ENCODE measurements around the gene AWAT2.

Gene AWAT2

DNA sequence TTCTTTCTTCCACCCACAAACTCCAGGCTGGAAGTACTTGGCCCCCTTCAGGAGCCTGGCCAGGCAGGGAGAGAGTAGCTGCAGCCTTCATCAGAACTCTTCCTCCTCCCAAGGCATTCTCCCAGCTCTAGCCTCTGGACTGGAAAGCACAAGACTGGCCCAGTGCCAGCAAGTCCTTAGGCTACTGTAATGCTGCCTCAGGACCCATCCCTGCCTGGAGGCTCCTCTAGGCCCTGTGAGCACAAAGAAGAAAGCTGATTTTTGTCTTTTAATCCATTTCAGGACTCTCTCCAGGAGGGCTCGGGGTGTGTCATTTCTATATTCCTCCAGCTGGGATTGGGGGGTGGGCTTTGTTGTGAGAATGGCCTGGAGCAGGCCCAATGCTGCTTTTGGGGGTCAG lies 10.8 kb downstream of the AWAT2 start:
- H3K4me3 ChIP-seq (ENCODE audit: low read length) = no peak overlapping the region
- H3K36me3 ChIP-seq (ENCODE audit: insufficient read depth, low read depth, low read length) = no peaks in the 10 kb centered on the region
- no peaks in the 10 kb centered on the region for H3K9me3 ChIP-seq (ENCODE audit: insufficient read depth, low read depth, low read length)
- H3K4me1 ChIP-seq (ENCODE audit: insufficient read depth, low read length) = no peaks in the 10 kb centered on the region
- no peak overlapping the region for H3K9ac ChIP-seq (ENCODE audit: low read depth, low read length)
- H3K27me3 ChIP-seq (ENCODE audit: insufficient read depth, low read length) = no peaks in the 10 kb centered on the region
- no peak overlapping the region for H3K27ac ChIP-seq (ENCODE audit: low read length)

DNA sequence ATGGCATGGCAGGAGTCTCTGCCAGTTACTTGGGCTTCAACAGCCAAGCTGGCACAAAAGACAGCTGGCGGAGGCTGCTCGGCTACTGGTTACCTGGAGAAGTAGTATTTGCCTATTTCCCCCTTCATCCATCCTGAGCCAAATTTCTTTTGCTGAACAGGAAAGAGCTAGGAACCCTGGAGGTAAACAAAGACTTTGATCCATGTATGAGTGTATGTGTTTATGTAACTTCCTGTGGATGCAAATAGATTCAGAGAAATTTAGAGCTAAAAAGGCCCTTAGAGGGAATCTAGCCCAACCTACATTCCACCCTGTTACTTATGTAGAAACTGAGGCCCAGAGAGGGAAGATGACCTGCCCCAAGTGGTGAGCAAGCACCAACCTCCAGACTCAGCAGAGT lies 11.2 kb downstream of the AWAT2 start:
- H3K9ac ChIP-seq (ENCODE audit: low read depth, low read length) = no peak overlapping the region
- no peak overlapping the region for H3K27ac ChIP-seq (ENCODE audit: low read length)
- H3K4me1 ChIP-seq (ENCODE audit: insufficient read depth, low read length) = no peaks in the 10 kb centered on the region
- no peaks in the 10 kb centered on the region for H3K9me3 ChIP-seq (ENCODE audit: insufficient read depth, low read depth, low read length)
- H3K4me3 ChIP-seq (ENCODE audit: low read length) = no peak overlapping the region
- H3K36me3 ChIP-seq (ENCODE audit: insufficient read depth, low read depth, low read length) = no peaks in the 10 kb centered on the region
- no peaks in the 10 kb centered on the region for H3K27me3 ChIP-seq (ENCODE audit: insufficient read depth, low read length)

- no peak overlapping the region for H3K27ac ChIP-seq (ENCODE audit: low read length)
- no peaks in the 10 kb centered on the region for H3K27me3 ChIP-seq (ENCODE audit: insufficient read depth, low read length)
- H3K4me1 ChIP-seq (ENCODE audit: insufficient read depth, low read length) = no peaks in the 10 kb centered on the region
- no peak overlapping the region for H3K4me3 ChIP-seq (ENCODE audit: low read length)
- H3K9ac ChIP-seq (ENCODE audit: low read depth, low read length) = no peak overlapping the region
- H3K36me3 ChIP-seq (ENCODE audit: insufficient read depth, low read depth, low read length) = no peaks in the 10 kb centered on the region
- H3K9me3 ChIP-seq (ENCODE audit: insufficient read depth, low read depth, low read length) = no peaks in the 10 kb centered on the region
These were observed 15.1 kb downstream of the AWAT2 start for GRCh38 chrX:70034646-70035045.

- no peaks in the 10 kb centered on the region for H3K27me3 ChIP-seq (ENCODE audit: insufficient read depth, low read length)
- H3K36me3 ChIP-seq (ENCODE audit: insufficient read depth, low read depth, low read length) = no peaks in the 10 kb centered on the region
- no peak overlapping the region for H3K27ac ChIP-seq (ENCODE audit: low read length)
- no peaks in the 10 kb centered on the region for H3K4me1 ChIP-seq (ENCODE audit: insufficient read depth, low read length)
- no peak overlapping the region for H3K9ac ChIP-seq (ENCODE audit: low read depth, low read length)
- H3K4me3 ChIP-seq (ENCODE audit: low read length) = no peak overlapping the region
- H3K9me3 ChIP-seq (ENCODE audit: insufficient read depth, low read depth, low read length) = no peaks in the 10 kb centered on the region
These were observed 16.2 kb downstream of the AWAT2 start for GRCh38 chrX:70033348-70034051.

DNA sequence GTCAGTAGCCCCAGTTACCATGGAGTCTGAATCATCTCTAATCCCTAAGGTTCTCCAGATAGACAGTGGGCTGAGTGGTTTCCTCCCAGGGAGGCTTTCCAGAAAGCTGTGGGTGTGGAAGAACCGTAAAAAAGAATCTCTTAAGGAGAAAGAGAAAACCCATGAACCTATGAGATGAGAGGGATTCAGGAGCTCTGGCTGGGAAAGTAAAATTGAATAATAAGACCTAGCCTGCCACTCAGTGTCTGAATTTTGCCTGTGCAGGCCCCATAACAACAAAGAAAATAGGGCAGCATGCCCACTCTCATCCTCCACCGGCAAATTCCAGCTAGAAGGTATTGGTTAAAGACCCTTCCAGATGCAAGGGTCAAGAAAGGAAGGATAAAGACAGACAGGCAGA lies 16.9 kb downstream of the AWAT2 start:
- no peaks in the 10 kb centered on the region for H3K4me1 ChIP-seq (ENCODE audit: insufficient read depth, low read length)
- H3K9ac ChIP-seq (ENCODE audit: low read depth, low read length) = no peak overlapping the region
- no peak overlapping the region for H3K27ac ChIP-seq (ENCODE audit: low read length)
- H3K27me3 ChIP-seq (ENCODE audit: insufficient read depth, low read length) = no peaks in the 10 kb centered on the region
- H3K4me3 ChIP-seq (ENCODE audit: low read length) = no peak overlapping the region
- H3K36me3 ChIP-seq (ENCODE audit: insufficient read depth, low read depth, low read length) = no peaks in the 10 kb centered on the region
- H3K9me3 ChIP-seq (ENCODE audit: insufficient read depth, low read depth, low read length) = no peaks in the 10 kb centered on the region

DNA sequence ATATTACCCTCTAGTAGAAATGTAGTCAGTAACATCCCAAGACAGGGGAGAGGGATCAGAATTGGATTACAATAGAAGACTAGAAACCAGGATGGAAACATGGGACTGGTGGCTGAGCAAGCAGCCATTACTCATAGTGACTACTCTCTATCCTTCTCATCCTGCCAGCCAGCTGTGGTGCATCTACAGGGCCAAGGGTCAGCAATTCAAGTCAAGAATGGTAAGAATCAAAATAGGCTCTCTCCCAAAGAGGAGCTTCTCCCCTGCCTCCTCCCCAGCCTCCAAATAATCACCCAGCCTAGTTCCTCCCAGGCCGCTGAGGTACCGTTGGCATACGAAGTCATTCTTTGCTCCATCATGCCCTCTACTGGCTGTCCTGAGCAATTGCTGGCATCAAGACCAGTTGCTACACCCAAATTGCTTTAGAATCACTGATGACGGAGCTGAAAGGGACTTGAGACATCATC lies 19.4 kb downstream of the AWAT2 start:
- no peaks in the 10 kb centered on the region for H3K4me1 ChIP-seq (ENCODE audit: insufficient read depth, low read length)
- H3K27me3 ChIP-seq (ENCODE audit: insufficient read depth, low read length) = no peaks in the 10 kb centered on the region
- no peak overlapping the region for H3K4me3 ChIP-seq (ENCODE audit: low read length)
- H3K9ac ChIP-seq (ENCODE audit: low read depth, low read length) = no peak overlapping the region
- no peaks in the 10 kb centered on the region for H3K36me3 ChIP-seq (ENCODE audit: insufficient read depth, low read depth, low read length)
- H3K27ac ChIP-seq (ENCODE audit: low read length) = no peak overlapping the region
- no peaks in the 10 kb centered on the region for H3K9me3 ChIP-seq (ENCODE audit: insufficient read depth, low read depth, low read length)

GRCh38 chrX:70029863-70030262 lies 19.9 kb downstream of the AWAT2 start:
- Histone ChIP-seq H3K4me1 (ENCODE audit: insufficient read depth, low read length) (no peaks in the 10 kb centered on the region), H3K27me3 (ENCODE audit: insufficient read depth, low read length) (no peaks in the 10 kb centered on the region), H3K9me3 (ENCODE audit: insufficient read depth, low read depth, low read length) (no peaks in the 10 kb centered on the region), H3K9ac (ENCODE audit: low read depth, low read length) (no peak overlapping the region), H3K36me3 (ENCODE audit: insufficient read depth, low read depth, low read length) (no peaks in the 10 kb centered on the region), H3K4me3 (ENCODE audit: low read length) (no peak overlapping the region), H3K27ac (ENCODE audit: low read length) (no peak overlapping the region)

DNA sequence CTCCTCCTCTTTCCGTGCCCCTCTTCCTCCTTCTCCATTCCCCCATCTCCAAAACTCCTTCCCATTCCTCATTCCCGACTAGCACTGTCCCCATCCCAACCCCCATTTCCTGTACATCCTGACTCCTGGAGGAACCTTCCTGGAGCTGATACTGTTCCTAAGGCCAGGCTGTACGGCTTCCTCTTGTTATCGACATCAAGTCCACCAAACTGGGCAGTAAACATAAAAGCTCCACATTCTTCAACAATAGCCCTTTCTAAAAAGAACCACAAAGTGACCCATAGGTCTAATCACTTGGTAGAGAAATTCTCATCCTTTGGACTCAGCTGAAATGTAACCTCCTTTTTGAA lies 22.9 kb downstream of the AWAT2 start:
- no peak overlapping the region for H3K27ac ChIP-seq (ENCODE audit: low read length)
- H3K4me1 ChIP-seq (ENCODE audit: insufficient read depth, low read length) = no peaks in the 10 kb centered on the region
- no peak overlapping the region for H3K4me3 ChIP-seq (ENCODE audit: low read length)
- no peaks in the 10 kb centered on the region for H3K27me3 ChIP-seq (ENCODE audit: insufficient read depth, low read length)
- H3K9ac ChIP-seq (ENCODE audit: low read depth, low read length) = no peak overlapping the region
- no peaks in the 10 kb centered on the region for H3K36me3 ChIP-seq (ENCODE audit: insufficient read depth, low read depth, low read length)
- H3K9me3 ChIP-seq (ENCODE audit: insufficient read depth, low read depth, low read length) = no peaks in the 10 kb centered on the region

GRCh38 chrX:70026112-70026850 lies 23.5 kb downstream of the AWAT2 start:
- Histone ChIP-seq H3K27me3 (ENCODE audit: insufficient read depth, low read length) (no peaks in the 10 kb centered on the region), H3K4me1 (ENCODE audit: insufficient read depth, low read length) (no peaks in the 10 kb centered on the region), H3K36me3 (ENCODE audit: insufficient read depth, low read depth, low read length) (no peaks in the 10 kb centered on the region), H3K27ac (ENCODE audit: low read length) (no peak overlapping the region), H3K4me3 (ENCODE audit: low read length) (no peak overlapping the region), H3K9ac (ENCODE audit: low read depth, low read length) (no peak overlapping the region), H3K9me3 (ENCODE audit: insufficient read depth, low read depth, low read length) (no peaks in the 10 kb centered on the region)

DNA sequence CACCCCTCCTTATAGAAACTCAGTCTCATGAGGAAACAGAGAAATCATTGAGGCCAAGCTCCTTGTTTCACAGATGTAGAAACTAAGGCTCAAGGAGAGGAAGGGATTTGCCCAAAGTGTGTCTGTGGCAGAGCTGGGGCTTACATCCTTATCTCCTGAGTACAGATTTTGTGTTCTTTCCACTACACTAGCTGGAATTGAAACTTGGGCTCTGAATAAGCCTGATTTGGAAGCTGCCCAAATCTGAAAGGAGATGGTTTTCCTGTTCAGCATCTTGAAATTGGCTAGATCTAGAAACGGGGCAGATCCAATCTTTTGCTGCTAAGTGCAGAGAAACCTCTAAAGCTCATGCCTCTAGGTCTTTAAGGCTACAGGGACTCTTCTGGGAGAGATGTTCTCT lies 24.3 kb downstream of the AWAT2 start:
- Histone ChIP-seq H3K27ac (ENCODE audit: low read length) (no peak overlapping the region), H3K4me3 (ENCODE audit: low read length) (no peak overlapping the region), H3K9ac (ENCODE audit: low read depth, low read length) (no peak overlapping the region), H3K27me3 (ENCODE audit: insufficient read depth, low read length) (no peaks in the 10 kb centered on the region), H3K9me3 (ENCODE audit: insufficient read depth, low read depth, low read length) (no peaks in the 10 kb centered on the region), H3K4me1 (ENCODE audit: insufficient read depth, low read length) (no peaks in the 10 kb centered on the region), H3K36me3 (ENCODE audit: insufficient read depth, low read depth, low read length) (no peaks in the 10 kb centered on the region)

GRCh38 chrX:70022616-70023015 lies 27.1 kb downstream of the AWAT2 start:
- no peak overlapping the region for H3K4me3 ChIP-seq (ENCODE audit: low read length)
- H3K9me3 ChIP-seq (ENCODE audit: insufficient read depth, low read depth, low read length) = no peaks in the 10 kb centered on the region
- H3K27me3 ChIP-seq (ENCODE audit: insufficient read depth, low read length) = no peaks in the 10 kb centered on the region
- H3K36me3 ChIP-seq (ENCODE audit: insufficient read depth, low read depth, low read length) = no peaks in the 10 kb centered on the region
- H3K4me1 ChIP-seq (ENCODE audit: insufficient read depth, low read length) = no peaks in the 10 kb centered on the region
- no peak overlapping the region for H3K27ac ChIP-seq (ENCODE audit: low read length)
- no peak overlapping the region for H3K9ac ChIP-seq (ENCODE audit: low read depth, low read length)

GRCh38 chrX:70016513-70016912 lies 33.2 kb downstream of the AWAT2 start:
- Histone ChIP-seq H3K4me3 (ENCODE audit: low read length) (no peak overlapping the region), H3K9me3 (ENCODE audit: insufficient read depth, low read depth, low read length) (no peaks in the 10 kb centered on the region), H3K9ac (ENCODE audit: low read depth, low read length) (no peak overlapping the region), H3K36me3 (ENCODE audit: insufficient read depth, low read depth, low read length) (no peaks in the 10 kb centered on the region), H3K4me1 (ENCODE audit: insufficient read depth, low read length) (no peaks in the 10 kb centered on the region), H3K27me3 (ENCODE audit: insufficient read depth, low read length) (no peaks in the 10 kb centered on the region), H3K27ac (ENCODE audit: low read length) (no peak overlapping the region)
